Measurements from ENCODE around the gene CTDP1.

Gene CTDP1

DNA sequence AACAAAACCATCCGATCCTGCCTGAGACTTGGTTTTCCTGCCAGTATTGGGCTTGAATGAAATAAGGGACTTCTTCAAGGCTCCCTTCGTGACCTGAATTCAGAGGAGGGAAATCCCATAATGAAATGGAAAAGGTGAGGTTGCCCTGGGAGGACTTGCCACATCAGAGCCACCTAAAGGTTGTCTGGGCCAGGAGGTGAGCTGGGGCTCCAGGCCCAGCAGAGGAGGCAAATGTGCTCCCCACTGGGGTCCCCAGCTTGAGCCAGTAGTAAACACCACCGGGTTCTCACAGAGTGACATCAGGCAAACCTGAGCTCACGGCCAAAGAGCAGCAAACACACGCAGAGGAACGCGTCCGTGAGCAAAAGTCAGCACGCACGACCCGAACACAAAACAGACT lies 28.6 kb upstream of the CTDP1 start:
- H3K9me3 ChIP-seq (ENCODE audit: low read depth, low read length) = no peaks in the 10 kb centered on the region
- no peak overlapping the region for H3K9ac ChIP-seq (ENCODE audit: insufficient read length)
- no peaks in the 10 kb centered on the region for H3K36me3 ChIP-seq (ENCODE audit: insufficient read depth, low read length)
- TF ChIP-seq FOXP2 (optimal IDR thresholded peaks at IDR 0.05; ENCODE audit: control extremely low read depth, extremely low read length, insufficient read depth) (no peak), EZH2 (IDR thresholded peaks at IDR 0.05) (no peak), POLR2AphosphoS5 (IDR thresholded peaks at IDR 0.05; ENCODE audit: borderline replicate concordance, low read depth, low read length) (no peak)
- H3K27ac ChIP-seq = no peak overlapping the region
- DNase-seq (ENCODE audit: low read depth, low spot score) = no peak
- H3K4me3 ChIP-seq = no peak overlapping the region

DNA sequence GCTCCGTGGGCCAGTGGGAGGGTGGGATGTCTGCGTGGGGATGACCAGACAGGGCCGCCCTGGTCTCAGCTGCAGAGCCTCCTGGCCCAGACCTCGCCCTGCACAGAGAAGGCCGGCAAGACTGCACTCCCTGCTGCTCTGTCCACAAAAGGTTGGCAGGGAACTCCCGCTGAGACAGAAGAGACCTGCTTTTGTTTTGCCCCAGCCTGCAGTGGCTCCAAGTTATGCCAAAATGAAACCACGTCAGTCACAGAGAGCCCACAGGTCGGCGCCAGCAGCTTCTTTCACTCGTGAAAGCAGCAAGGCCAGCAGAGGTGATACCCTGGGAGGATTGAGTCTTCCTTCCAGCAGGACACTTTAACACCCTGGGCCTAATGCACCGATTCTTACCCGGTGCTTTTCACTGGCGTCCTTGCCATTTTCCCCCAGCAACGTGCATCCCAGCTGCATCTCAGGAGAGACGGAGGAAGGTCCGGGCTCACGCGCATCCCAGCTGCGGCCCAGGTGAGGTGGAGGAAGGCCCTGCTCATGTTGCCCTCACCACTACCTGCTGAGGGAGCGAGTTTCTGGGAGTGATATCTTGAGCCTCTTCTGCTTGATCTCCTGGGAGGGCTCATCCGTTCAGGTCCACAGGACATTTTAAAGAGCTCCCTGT lies 22.1 kb upstream of the CTDP1 start:
- H3K36me3 ChIP-seq (ENCODE audit: insufficient read depth, low read length) = no peaks in the 10 kb centered on the region
- H3K9ac ChIP-seq (ENCODE audit: insufficient read length) = no peak overlapping the region
- H3K27ac ChIP-seq = no peak overlapping the region
- no peak overlapping the region for H3K4me3 ChIP-seq
- no peak for TF ChIP-seq POLR2AphosphoS5 (IDR thresholded peaks at IDR 0.05; ENCODE audit: borderline replicate concordance, low read depth, low read length)
- TF ChIP-seq EZH2 (IDR thresholded peaks at IDR 0.05) = no peak
- TF ChIP-seq FOXP2 (optimal IDR thresholded peaks at IDR 0.05; ENCODE audit: control extremely low read depth, extremely low read length, insufficient read depth) = no peak
- no peaks in the 10 kb centered on the region for H3K9me3 ChIP-seq (ENCODE audit: low read depth, low read length)
- no peak for DNase-seq (ENCODE audit: low read depth, low spot score)

- Histone ChIP-seq H3K9ac (ENCODE audit: insufficient read length) (no peak overlapping the region), H3K36me3 (ENCODE audit: insufficient read depth, low read length) (no peaks in the 10 kb centered on the region), H3K27ac (no peak overlapping the region), H3K4me3 (no peak overlapping the region), H3K9me3 (ENCODE audit: low read depth, low read length) (no peaks in the 10 kb centered on the region)
- DNase-seq (ENCODE audit: low read depth, low spot score) = no peak
- TF ChIP-seq FOXP2 (optimal IDR thresholded peaks at IDR 0.05; ENCODE audit: control extremely low read depth, extremely low read length, insufficient read depth) (no peak), POLR2AphosphoS5 (IDR thresholded peaks at IDR 0.05; ENCODE audit: borderline replicate concordance, low read depth, low read length) (no peak), EZH2 (IDR thresholded peaks at IDR 0.05) (no peak)
Observed at GRCh38 chr18:79658366-79658765, 21.2 kb upstream of the CTDP1 start.

DNA sequence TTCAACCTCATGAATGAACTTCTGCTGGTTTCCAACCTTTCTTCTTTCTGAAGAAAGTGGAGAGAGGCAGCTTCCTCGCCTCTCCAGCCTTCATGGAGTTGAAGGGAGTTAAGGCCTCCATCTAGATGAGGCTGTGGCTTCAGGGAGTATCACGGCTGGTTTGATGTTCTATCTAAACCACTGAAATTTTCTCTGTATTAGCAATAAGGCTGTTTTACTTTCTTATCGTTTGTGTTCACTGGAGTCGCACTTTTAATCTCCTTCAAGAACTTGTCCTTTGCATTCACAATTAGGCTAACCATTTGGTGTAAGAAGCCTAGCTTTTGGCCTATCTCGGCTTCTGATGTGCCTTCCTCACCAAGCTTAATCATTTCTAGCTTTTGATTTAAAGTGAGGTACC lies 19.9 kb upstream of the CTDP1 start:
- Histone ChIP-seq H3K27ac (no peak overlapping the region), H3K4me3 (no peak overlapping the region), H3K36me3 (ENCODE audit: insufficient read depth, low read length) (no peaks in the 10 kb centered on the region), H3K9ac (ENCODE audit: insufficient read length) (no peak overlapping the region), H3K9me3 (ENCODE audit: low read depth, low read length) (no peaks in the 10 kb centered on the region)
- TF ChIP-seq FOXP2 (optimal IDR thresholded peaks at IDR 0.05; ENCODE audit: control extremely low read depth, extremely low read length, insufficient read depth) (no peak), EZH2 (IDR thresholded peaks at IDR 0.05) (no peak), POLR2AphosphoS5 (IDR thresholded peaks at IDR 0.05; ENCODE audit: borderline replicate concordance, low read depth, low read length) (no peak)
- no peak for DNase-seq (ENCODE audit: low read depth, low spot score)

DNA sequence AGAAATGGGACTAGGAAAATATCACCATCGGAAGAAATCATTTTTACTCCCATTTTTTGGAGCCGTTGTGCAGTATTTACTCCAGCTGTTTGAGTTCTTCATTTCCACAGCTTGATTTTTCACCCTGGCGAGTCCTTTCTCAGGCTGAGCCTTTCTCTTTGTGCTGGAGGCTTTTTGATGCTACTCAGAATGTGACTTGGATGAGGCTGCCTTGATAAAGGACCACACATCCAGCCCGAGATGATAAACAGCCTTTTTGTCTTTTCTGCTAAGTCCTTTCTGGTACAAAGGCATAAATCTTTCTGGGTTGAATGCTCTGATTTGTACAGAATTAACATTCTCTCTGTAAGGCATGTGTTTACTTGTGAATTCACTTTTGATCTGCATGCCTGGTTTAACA lies 17.6 kb upstream of the CTDP1 start:
- DNase-seq (ENCODE audit: low read depth, low spot score) = no peak
- Histone ChIP-seq H3K27ac (no peak overlapping the region), H3K36me3 (ENCODE audit: insufficient read depth, low read length) (no peaks in the 10 kb centered on the region), H3K4me3 (no peak overlapping the region), H3K9ac (ENCODE audit: insufficient read length) (no peak overlapping the region), H3K9me3 (ENCODE audit: low read depth, low read length) (no peaks in the 10 kb centered on the region)
- no peak for TF ChIP-seq EZH2 (IDR thresholded peaks at IDR 0.05)
- TF ChIP-seq POLR2AphosphoS5 (IDR thresholded peaks at IDR 0.05; ENCODE audit: borderline replicate concordance, low read depth, low read length) = no peak
- TF ChIP-seq FOXP2 (optimal IDR thresholded peaks at IDR 0.05; ENCODE audit: control extremely low read depth, extremely low read length, insufficient read depth) = no peak

DNA sequence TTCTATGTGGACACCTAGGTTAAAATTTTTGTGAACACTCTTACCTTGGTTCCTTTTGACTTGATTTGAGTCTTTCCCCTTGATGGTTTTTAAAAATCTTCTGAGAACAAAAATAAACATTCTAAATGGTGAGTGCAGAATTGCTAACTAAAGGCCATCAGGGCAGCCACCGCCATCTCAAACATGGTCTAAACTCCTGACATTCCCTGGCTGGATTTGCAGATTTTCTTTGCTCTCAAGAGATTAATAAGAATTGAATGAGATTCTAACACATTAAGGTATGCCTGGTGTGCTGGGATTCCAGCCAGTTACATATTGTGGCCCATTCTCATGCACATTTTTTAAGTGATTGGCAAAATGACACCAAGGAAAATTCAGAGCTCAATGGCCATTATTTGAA lies 17.2 kb upstream of the CTDP1 start:
- Histone ChIP-seq H3K9me3 (ENCODE audit: low read depth, low read length) (no peaks in the 10 kb centered on the region), H3K9ac (ENCODE audit: insufficient read length) (no peak overlapping the region), H3K27ac (no peak overlapping the region), H3K4me3 (no peak overlapping the region), H3K36me3 (ENCODE audit: insufficient read depth, low read length) (no peaks in the 10 kb centered on the region)
- DNase-seq (ENCODE audit: low read depth, low spot score) = no peak
- TF ChIP-seq POLR2AphosphoS5 (IDR thresholded peaks at IDR 0.05; ENCODE audit: borderline replicate concordance, low read depth, low read length) (no peak), EZH2 (IDR thresholded peaks at IDR 0.05) (no peak), FOXP2 (optimal IDR thresholded peaks at IDR 0.05; ENCODE audit: control extremely low read depth, extremely low read length, insufficient read depth) (no peak)

DNA sequence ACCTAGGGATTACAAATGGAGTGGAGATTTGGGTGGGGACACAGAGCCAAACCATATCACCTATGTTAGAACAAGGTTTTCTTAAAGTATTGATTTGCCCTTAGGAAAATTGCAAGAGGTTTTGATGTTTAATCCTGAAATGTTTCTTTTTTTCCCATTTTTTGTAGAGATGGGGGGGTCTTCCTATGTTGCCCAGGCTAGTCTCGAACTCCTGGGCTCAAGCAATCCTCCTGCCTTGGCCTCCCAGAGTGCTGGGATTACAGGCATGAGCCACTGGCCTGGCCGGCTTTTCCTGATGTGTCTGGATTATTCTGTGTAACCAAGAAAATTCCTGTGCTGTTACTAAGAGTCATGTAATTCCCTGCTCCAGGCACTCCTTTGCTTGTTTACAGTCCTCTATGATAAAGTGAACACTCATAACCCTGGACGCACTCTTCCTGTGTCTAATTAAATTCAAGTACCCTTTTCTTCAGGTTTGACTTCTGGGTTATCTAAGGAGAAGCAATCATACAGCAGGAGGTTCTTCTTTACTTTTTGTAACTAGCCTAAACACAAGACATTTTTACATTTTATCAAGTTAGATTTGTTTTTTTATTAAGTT lies 15.0 kb upstream of the CTDP1 start:
- no peak for DNase-seq (ENCODE audit: low read depth, low spot score)
- TF ChIP-seq EZH2 (IDR thresholded peaks at IDR 0.05) (no peak), FOXP2 (optimal IDR thresholded peaks at IDR 0.05; ENCODE audit: control extremely low read depth, extremely low read length, insufficient read depth) (no peak), POLR2AphosphoS5 (IDR thresholded peaks at IDR 0.05; ENCODE audit: borderline replicate concordance, low read depth, low read length) (no peak)
- Histone ChIP-seq H3K36me3 (ENCODE audit: insufficient read depth, low read length) (no peaks in the 10 kb centered on the region), H3K9ac (ENCODE audit: insufficient read length) (no peak overlapping the region), H3K4me3 (no peak overlapping the region), H3K27ac (no peak overlapping the region), H3K9me3 (ENCODE audit: low read depth, low read length) (no peaks in the 10 kb centered on the region)

DNA sequence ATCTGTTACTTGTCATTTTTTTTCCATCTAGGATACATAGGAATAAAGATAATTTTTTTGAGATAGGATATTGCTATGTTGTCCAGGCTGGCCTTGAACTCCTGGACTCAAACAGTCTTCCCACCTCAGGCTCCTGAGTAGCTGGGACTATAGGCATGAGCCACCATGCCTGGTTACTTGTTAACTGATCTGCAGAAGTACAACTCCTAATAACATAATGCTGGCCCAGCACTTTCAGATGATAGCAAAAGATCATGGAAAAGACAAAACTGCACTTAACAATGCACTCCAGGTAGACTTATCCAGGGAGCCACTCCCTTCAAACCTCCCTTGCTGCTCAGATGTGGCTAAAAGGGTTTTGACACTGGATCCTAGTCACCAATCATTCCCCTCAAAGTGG lies 11.4 kb upstream of the CTDP1 start:
- H3K27ac ChIP-seq = no peak overlapping the region
- no peaks in the 10 kb centered on the region for H3K9me3 ChIP-seq (ENCODE audit: low read depth, low read length)
- H3K4me3 ChIP-seq = no peak overlapping the region
- no peak for DNase-seq (ENCODE audit: low read depth, low spot score)
- no peaks in the 10 kb centered on the region for H3K36me3 ChIP-seq (ENCODE audit: insufficient read depth, low read length)
- no peak overlapping the region for H3K9ac ChIP-seq (ENCODE audit: insufficient read length)
- TF ChIP-seq FOXP2 (optimal IDR thresholded peaks at IDR 0.05; ENCODE audit: control extremely low read depth, extremely low read length, insufficient read depth) = no peak
- TF ChIP-seq POLR2AphosphoS5 (IDR thresholded peaks at IDR 0.05; ENCODE audit: borderline replicate concordance, low read depth, low read length) = no peak
- no peak for TF ChIP-seq EZH2 (IDR thresholded peaks at IDR 0.05)
